T-cell (primary cell): ENCODE measurements around the gene ANKRD12. TPM values are rescaled to one million over a fixed set of nuclear protein-coding genes. Genes with fewer than 3 reads are reported as not detected.
"Not testable (repeated sequence)": the region's sequence is repeated elsewhere in the genome, so short reads cannot be mapped to it uniquely, and the experiment has no call there.

ENCODE experiments used
- ATAC-seq, 4 experiments: fragments of 200-7000 bp in 3 of 4; fragments of 150-1000 bp in 1 of 4; cut with Tn5 transposase; replicated peaks in 1 of 4; 1 replicate in 3 of 4; 2 replicates in 1 of 4; pipeline ENCODE4 v1.10.0; 2021; ENCODE audit warnings: moderate library complexity in 3 of 4, mild to moderate bottlenecking in 2 of 4, moderate number of reproducible peaks in 1 of 4
- CTCF ChIA-PET, 2 donors: fragments of 300-600 bp; sonication (Branson Sonifier 250); formaldehyde crosslinking; loops; one replicate each; lab custom pipeline; 2022; ENCODE audit warnings: antibody characterized with exemption in 2 of 2; lab: Charles Lee
- POLR2A ChIA-PET, 2 donors: fragments of 300-600 bp; sonication (Branson Sonifier 250); formaldehyde crosslinking; loops; one replicate each; lab custom pipeline; 2022; ENCODE audit warnings: antibody characterized with exemption in 2 of 2; lab: Charles Lee
- DNase-seq, 35 experiments: peaks; one replicate each; pipeline versions ENCODE4 v3.0.0 to v3.0.0-alpha.2; 2013 to 2023
- H3K27ac ChIP-seq: one replicate; pipeline ENCODE4 v1.5.1; 2013; ENCODE audit warnings: low read length
- H3K27me3 ChIP-seq, 2 experiments: replicated peaks in 1 of 2; 1 replicate in 1 of 2; 2 replicates in 1 of 2; pipeline versions ENCODE4 v1.6.1 to v1.7.0; 2013; ENCODE audit warnings: low read length in 1 of 2, mixed read lengths in 1 of 2; ENCODE audit not compliant: control insufficient read depth in 2 of 2, insufficient read depth in 2 of 2; ENCODE audit errors: extremely low read depth in 1 of 2
- H3K36me3 ChIP-seq, 2 donors: 1 replicate in 1 of 2; 2 replicates in 1 of 2; pipeline versions ENCODE4 v1.6.1 to v1.7.0; 2013; ENCODE audit warnings: low read length in 1 of 2; ENCODE audit not compliant: control insufficient read depth in 2 of 2, insufficient read depth in 1 of 2; ENCODE audit errors: extremely low read depth in 1 of 2
- H3K4me1 ChIP-seq, 2 experiments: 1 replicate in 1 of 2; 2 replicates in 1 of 2; pipeline versions ENCODE4 v1.6.1 to v1.7.0; 2013; ENCODE audit warnings: low read length in 2 of 2, mixed read lengths in 1 of 2; ENCODE audit not compliant: insufficient read depth in 2 of 2, control insufficient read depth in 1 of 2; ENCODE audit errors: extremely low read depth in 1 of 2
- H3K4me3 ChIP-seq, 2 donors: 1 replicate in 1 of 2; 2 replicates in 1 of 2; pipeline versions ENCODE4 v1.5.1 to v1.7.0; 2013; ENCODE audit warnings: mild to moderate bottlenecking in 2 of 2, low read length in 1 of 2, moderate library complexity in 1 of 2; ENCODE audit not compliant: control insufficient read depth in 1 of 2; ENCODE audit errors: extremely low read depth in 1 of 2
- H3K9me3 ChIP-seq: 2 replicates; pipeline ENCODE4 v1.7.0; 2013
- H3K27ac Mint-ChIP-seq, 2 donors: one replicate each; pipeline ENCODE4 v1.8.0; 2020 to 2021; ENCODE audit warnings: mild to moderate bottlenecking in 2 of 2, mixed read lengths in 2 of 2
- H3K27me3 Mint-ChIP-seq, 2 donors: one replicate each; pipeline ENCODE4 v1.8.0; 2021 to 2022; ENCODE audit warnings: mixed read lengths in 2 of 2
- H3K36me3 Mint-ChIP-seq: one replicate; pipeline ENCODE4 v1.8.0; 2021; ENCODE audit warnings: mixed read lengths
- H3K4me1 Mint-ChIP-seq, 3 donors: one replicate each; pipeline ENCODE4 v1.8.0; 2020 to 2022; ENCODE audit warnings: mixed read lengths in 3 of 3, mild to moderate bottlenecking in 1 of 3
- H3K4me3 Mint-ChIP-seq, 3 donors: one replicate each; pipeline ENCODE4 v1.8.0; 2020 to 2022; ENCODE audit warnings: mild to moderate bottlenecking in 3 of 3, mixed read lengths in 3 of 3, moderate library complexity in 3 of 3
- H3K9me3 Mint-ChIP-seq, 3 donors: one replicate each; pipeline ENCODE4 v1.8.0; 2020 to 2022; ENCODE audit warnings: mixed read lengths in 3 of 3
- WGBS: methylation state at CpG from one replicate; pipeline ENCODE4 v1.1.5; 2013; ENCODE audit warnings: missing lambda C conversion rate; ENCODE audit not compliant: insufficient coverage; 5-methylcytosine and 5-hydroxymethylcytosine counted together
- total RNA-seq, 35 experiments: library from RNA in 6 of 35; stranded (reverse) in 6 of 35; fragments of 120-200 nt in 1 of 35; gene quantifications; one replicate each; pipeline versions ENCODE4 v1.2.1 to v1.2.4 and lab custom pipeline; 2013 to 2026

Gene ANKRD12
- total RNA-seq, 5 donors from 2014 or later (not counting 1 experiment from before 2014, with no cell fraction given): 183 to 211 (median 199) TPM

DNA sequence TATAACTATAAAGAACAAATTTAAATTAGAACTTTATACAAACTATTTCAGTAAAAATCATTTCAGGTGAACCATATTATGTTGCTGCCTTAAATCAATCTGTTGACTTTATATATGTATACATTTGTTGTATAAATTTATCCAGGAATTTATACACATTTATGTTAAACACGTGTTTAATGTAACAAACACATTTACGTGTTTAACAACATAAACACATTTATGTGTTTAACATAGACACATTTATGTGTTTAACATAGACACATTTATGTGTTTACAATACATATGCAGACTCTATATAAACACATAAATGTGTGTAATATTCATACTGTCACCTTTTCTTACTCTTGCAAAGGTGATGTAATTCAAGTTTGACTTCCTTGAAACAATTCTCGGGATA is 122.6 kb downstream of the ANKRD12 start:
- Histone ChIP-seq H3K4me3 (no peak overlapping the region), H3K4me1 (no peaks in the 10 kb centered on the region), H3K27ac (no peak overlapping the region), H3K36me3 (peaks cover under 1 to 16% of the 10 kb centered on the region in 2 donors), H3K9me3 (peaks cover 6% of the 10 kb centered on the region), H3K27me3 (no peaks in the 10 kb centered on the region)
- Mint-ChIP-seq H3K4me3 (no peak overlapping the region), H3K36me3 (peaks cover 74% of the 10 kb centered on the region), H3K27me3 (no peaks in the 10 kb centered on the region), H3K9me3 (peaks cover 0 to 14% (median 3%) of the 10 kb centered on the region in 3 donors), H3K4me1 (peaks cover 8 to 23% (median 11%) of the 10 kb centered on the region in 3 donors), H3K27ac (no peak overlapping the region)
- ChIA-PET POLR2A (no interaction called here), CTCF (no interaction called here)
- WGBS: no CpG with 5 or more reads among the region's 3 CpGs
- ATAC-seq (no peak), DNase-seq (no peak)

DNA sequence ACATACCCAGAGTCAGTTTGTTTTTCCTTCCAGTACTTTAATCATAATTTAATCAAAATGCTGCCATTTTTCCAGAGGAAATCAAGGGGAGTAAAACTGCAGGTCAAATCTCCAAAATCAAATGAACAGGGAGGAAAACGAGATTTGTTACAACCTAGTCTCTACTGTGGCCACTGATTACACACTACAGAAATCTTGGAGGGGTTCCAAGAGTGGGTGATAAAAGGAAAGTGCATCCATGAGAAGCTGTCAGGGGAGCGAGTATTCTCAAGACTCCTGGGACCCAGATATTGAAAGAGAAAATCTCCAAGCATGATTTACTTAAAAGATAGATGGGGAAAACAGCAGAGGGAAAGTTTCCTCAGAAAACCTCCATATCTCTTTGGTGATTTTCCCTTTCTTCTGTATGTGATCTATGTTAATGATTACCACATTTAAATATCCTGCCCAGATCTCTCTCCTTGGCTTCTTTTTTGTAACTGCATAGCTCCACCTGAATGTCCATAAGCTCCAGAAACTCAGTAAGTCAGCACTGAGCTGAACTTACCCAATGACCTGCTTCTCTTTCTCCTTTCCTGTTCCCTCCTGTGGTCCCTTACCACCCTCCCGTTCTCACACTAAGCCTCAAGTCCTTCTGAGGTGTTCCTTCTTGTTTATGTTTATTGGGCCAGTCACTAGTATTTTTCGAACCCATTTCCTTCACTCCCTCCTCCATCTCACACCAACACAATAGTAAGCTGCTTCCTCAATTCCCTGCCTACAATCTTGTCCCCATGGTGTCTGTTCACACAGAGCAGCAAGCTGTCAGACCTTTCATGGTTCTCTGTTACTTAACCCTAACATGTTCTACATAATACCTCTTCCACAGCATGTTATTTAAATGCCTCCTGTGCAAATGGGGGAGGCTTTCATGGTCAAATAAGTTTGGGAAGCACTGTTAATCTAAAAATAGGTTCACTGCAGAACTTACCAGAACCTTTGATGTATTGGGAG is 124.1 kb downstream of the ANKRD12 start:
- DNase-seq (no peak), ATAC-seq (peak in 1 of 4 experiments; percentile 13)
- H3K36me3 Mint-ChIP-seq: peaks cover 72% of the 10 kb centered on the region
- Histone ChIP-seq H3K27ac (no peak overlapping the region), H3K36me3 (peaks cover 0 to 25% of the 10 kb centered on the region in 2 donors), H3K9me3 (peaks cover 6% of the 10 kb centered on the region), H3K4me1 (no peaks in the 10 kb centered on the region), H3K27me3 (no peaks in the 10 kb centered on the region), H3K4me3 (no peak overlapping the region)
- H3K27ac Mint-ChIP-seq: peak overlapping the region; percentile 12 to 63
- ChIA-PET CTCF (interaction anchor here in 1 of 2 donors (0.6 kb wide), 1 partner anchor 181 kb away, joined by 3 read pairs; no protein-coding TSS in a partner anchor), POLR2A (no interaction called here)
- WGBS: 100% methylated on average over 1 of the region's 4 CpGs
- no peak overlapping the region for H3K4me3 Mint-ChIP-seq
- H3K27me3 Mint-ChIP-seq: no peaks in the 10 kb centered on the region
- H3K4me1 Mint-ChIP-seq: peaks cover 8 to 14% (median 10%) of the 10 kb centered on the region in 3 donors
- peaks cover 0 to 6% (median 3%) of the 10 kb centered on the region in 3 donors for H3K9me3 Mint-ChIP-seq

DNA sequence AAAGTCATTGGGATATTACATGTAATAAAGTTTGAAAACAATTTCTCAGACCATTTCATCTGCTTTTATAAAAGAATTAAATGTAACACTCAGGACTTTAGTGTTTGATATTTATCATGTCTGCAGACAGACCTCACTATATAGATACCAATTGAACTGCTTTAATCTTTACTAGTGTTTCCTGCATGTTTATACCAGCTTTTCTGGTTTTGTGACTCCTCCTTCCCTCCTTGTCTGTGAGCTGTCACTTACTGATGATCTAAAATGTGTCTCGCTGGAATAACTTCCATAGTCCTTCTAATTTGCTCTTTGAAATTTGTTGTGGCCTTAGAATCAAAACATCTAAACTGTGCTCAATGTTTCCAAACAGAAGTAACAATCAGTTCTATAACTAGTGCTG is 126.7 kb downstream of the ANKRD12 start:
- H3K27me3 ChIP-seq: no peaks in the 10 kb centered on the region
- Mint-ChIP-seq H3K36me3 (peaks cover 60% of the 10 kb centered on the region), H3K4me3 (no peak overlapping the region), H3K9me3 (peaks cover 0 to 7% (median 0%) of the 10 kb centered on the region in 3 donors), H3K27ac (no peak overlapping the region), H3K4me1 (peaks cover 6 to 8% (median 7%) of the 10 kb centered on the region in 3 donors), H3K27me3 (no peaks in the 10 kb centered on the region)
- H3K27ac ChIP-seq: no peak overlapping the region
- peaks cover 0 to 21% of the 10 kb centered on the region in 2 donors for H3K36me3 ChIP-seq
- no peak for DNase-seq
- no peak for ATAC-seq
- no peaks in the 10 kb centered on the region for H3K4me1 ChIP-seq
- ChIA-PET POLR2A (no interaction called here), CTCF (interaction anchor here in 1 of 2 donors (0.6 kb wide), 1 partner anchor 198 kb away, joined by 4 read pairs; no protein-coding TSS in a partner anchor)
- H3K4me3 ChIP-seq: no peak overlapping the region
- no peaks in the 10 kb centered on the region for H3K9me3 ChIP-seq
- WGBS: no CpG with 5 or more reads among the region's 1 CpG

DNA sequence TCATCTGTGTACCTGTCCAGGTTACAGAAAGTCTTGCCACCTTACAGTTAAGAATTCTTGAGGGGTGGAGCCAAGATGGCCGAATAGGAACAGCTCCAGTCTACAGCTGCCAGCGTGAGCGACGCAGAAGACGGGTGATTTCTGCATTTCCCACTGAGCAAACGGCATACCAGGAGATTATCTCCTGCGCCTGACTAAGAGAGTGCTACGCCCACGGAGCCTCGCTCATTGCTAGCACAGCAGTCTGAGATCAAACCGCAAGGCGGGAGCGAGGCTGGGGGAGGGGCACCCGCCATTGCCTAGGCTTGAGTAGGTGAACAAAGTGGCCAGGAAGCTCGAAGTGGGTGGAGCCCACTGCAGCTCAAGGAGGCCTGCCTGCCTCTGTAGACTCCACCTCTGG is 128.2 kb downstream of the ANKRD12 start:
- H3K4me3 ChIP-seq, POLR2A ChIA-PET, H3K9me3 ChIP-seq, CTCF ChIA-PET, DNase-seq, H3K4me3 Mint-ChIP-seq, ATAC-seq, H3K27me3 ChIP-seq, H3K4me1 Mint-ChIP-seq, H3K27ac ChIP-seq, H3K4me1 ChIP-seq, H3K9me3 Mint-ChIP-seq, H3K27me3 Mint-ChIP-seq: not testable (repeated sequence)
- 98% methylated on average over 15 of the region's 15 CpGs for WGBS
- H3K36me3 ChIP-seq: peaks cover 0 to 21% of the 10 kb centered on the region in 2 donors
- peak overlapping the region in 1 of 2 donors; percentile 15 for H3K27ac Mint-ChIP-seq
- peaks cover 63% of the 10 kb centered on the region for H3K36me3 Mint-ChIP-seq

DNA sequence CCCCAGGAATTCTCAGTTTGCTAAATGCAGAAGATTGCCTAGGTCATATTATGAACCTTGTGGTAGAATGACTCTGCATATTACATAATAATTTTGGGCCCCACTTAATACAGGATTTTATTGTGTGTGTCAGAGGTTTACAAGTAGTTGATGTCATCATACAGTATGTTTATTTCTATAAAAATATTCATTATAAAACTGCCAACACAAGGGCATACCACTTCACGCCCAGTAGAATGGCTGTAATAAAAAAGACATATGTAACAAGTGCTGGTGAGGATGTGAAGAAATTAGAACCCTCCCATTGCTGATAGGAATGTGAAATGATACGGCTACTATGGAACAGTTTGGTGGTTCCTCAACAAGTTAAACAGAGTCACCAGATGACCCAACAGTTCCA is 136.6 kb downstream of the ANKRD12 start:
- POLR2A ChIA-PET: no interaction called here
- no CpG with 5 or more reads among the region's 2 CpGs for WGBS
- H3K36me3 Mint-ChIP-seq: peaks cover 63% of the 10 kb centered on the region

DNA sequence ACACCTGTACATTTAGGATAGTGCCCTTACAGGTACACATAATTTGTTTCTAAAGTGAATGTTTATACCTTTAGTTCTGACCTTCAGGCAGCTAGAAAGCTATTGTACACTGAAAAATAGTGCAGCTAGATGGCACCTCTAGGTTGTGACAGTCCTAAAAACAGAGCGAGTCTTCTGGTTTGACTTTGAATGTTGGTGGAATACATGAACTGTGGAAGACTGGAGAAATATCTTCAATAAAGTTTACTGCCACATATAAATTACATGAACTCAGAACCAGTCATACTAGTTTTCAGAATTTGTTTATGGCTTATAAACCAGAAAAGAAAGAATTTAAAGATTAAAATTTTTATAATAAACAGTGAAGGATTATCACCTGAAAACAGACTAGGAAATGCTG is 139.3 kb downstream of the ANKRD12 start:
- no peak overlapping the region for H3K4me3 Mint-ChIP-seq
- no peaks in the 10 kb centered on the region for H3K9me3 Mint-ChIP-seq
- H3K27ac Mint-ChIP-seq: no peak overlapping the region
- no peaks in the 10 kb centered on the region for H3K4me1 Mint-ChIP-seq
- no peak overlapping the region for H3K4me3 ChIP-seq
- H3K4me1 ChIP-seq: no peaks in the 10 kb centered on the region
- no peaks in the 10 kb centered on the region for H3K9me3 ChIP-seq
- no peaks in the 10 kb centered on the region for H3K27me3 Mint-ChIP-seq
- H3K36me3 ChIP-seq: peaks cover 11 to 69% of the 10 kb centered on the region in 2 donors
- ChIA-PET POLR2A (no interaction called here), CTCF (interaction anchor here in 1 of 2 donors (0.6 kb wide), 1 partner anchor 104 kb away, joined by 5 read pairs; no protein-coding TSS in a partner anchor)
- H3K27ac ChIP-seq: no peak overlapping the region
- DNase-seq (no peak), ATAC-seq (no peak)
- peaks cover 64% of the 10 kb centered on the region for H3K36me3 Mint-ChIP-seq
- WGBS: no CpG with 5 or more reads among the region's 1 CpG
- H3K27me3 ChIP-seq: no peaks in the 10 kb centered on the region

More for the DNA sequence above, 136.6 kb downstream of the ANKRD12 start:
- Histone ChIP-seq H3K36me3 (peaks cover 5 to 56% of the 10 kb centered on the region in 2 donors), H3K9me3 (no peaks in the 10 kb centered on the region), H3K4me1 (no peaks in the 10 kb centered on the region), H3K4me3 (no peak overlapping the region), H3K27ac (no peak overlapping the region), H3K27me3 (no peaks in the 10 kb centered on the region)
- no peak for DNase-seq
- Mint-ChIP-seq H3K9me3 (no peaks in the 10 kb centered on the region), H3K4me3 (no peak overlapping the region), H3K27ac (no peak overlapping the region), H3K27me3 (no peaks in the 10 kb centered on the region), H3K4me1 (no peaks in the 10 kb centered on the region)
- no peak for ATAC-seq
- CTCF ChIA-PET: no interaction called here
